DND-41 (cell line): ENCODE data around the gene PLPPR2.
"Not testable (repeated sequence)": the region's sequence is repeated elsewhere in the genome, so short reads cannot be mapped to it uniquely, and the experiment has no call there.

Source experiments
- ATAC-seq: fragments of 200-7000 bp; cut with Tn5 transposase; 3 replicates; pipeline ENCODE4 v1.9.1; 2021; ENCODE audit warnings: low read depth; ENCODE audit not compliant: insufficient read depth
- DNase-seq: peaks from one replicate; pipeline ENCODE4 v3.0.0-alpha.2; 2020
- H2AFZ ChIP-seq: 2 replicates; pipeline ENCODE4 v1.6.0; 2012; ENCODE audit warnings: low read depth, low read length
- H3K27ac ChIP-seq: 2 replicates; pipeline ENCODE4 v1.5.1; 2012; ENCODE audit warnings: low read length, inconsistent platforms
- H3K27me3 ChIP-seq: fragments of 200-600 bp; sonication (generic); 2 replicates; pipeline ENCODE4 v1.6.0; 2012; ENCODE audit warnings: low read length, mild to moderate bottlenecking, inconsistent platforms; ENCODE audit not compliant: insufficient read depth, poor library complexity
- H3K36me3 ChIP-seq: 2 replicates; pipeline ENCODE4 v1.5.1; 2012; ENCODE audit warnings: low read length, inconsistent platforms; ENCODE audit not compliant: insufficient read depth
- H3K4me1 ChIP-seq: 2 replicates; pipeline ENCODE4 v1.5.1; 2012; ENCODE audit warnings: mild to moderate bottlenecking, low read length; ENCODE audit not compliant: insufficient read depth
- H3K4me2 ChIP-seq: 2 replicates; pipeline ENCODE4 v1.6.0; 2012; ENCODE audit warnings: mild to moderate bottlenecking, moderate library complexity, low read length, inconsistent platforms; ENCODE audit not compliant: insufficient read depth
- H3K4me3 ChIP-seq, 2 experiments: fragments of 200-600 bp in 1 of 2; shearing (Covaris generic) in 1 of 2; 2 replicates each; pipeline ENCODE4 v1.5.1; 2012 to 2016; ENCODE audit warnings: inconsistent platforms in 2 of 2, low read length in 2 of 2, mild to moderate bottlenecking in 2 of 2, low read depth in 1 of 2, moderate library complexity in 1 of 2
- H3K79me2 ChIP-seq: 2 replicates; pipeline ENCODE4 v1.6.0; 2012; ENCODE audit warnings: low read length, inconsistent platforms; ENCODE audit not compliant: insufficient read depth
- H3K9ac ChIP-seq: 2 replicates; pipeline ENCODE4 v1.6.0; 2012; ENCODE audit warnings: low read depth, mild to moderate bottlenecking, inconsistent platforms, low read length, moderate library complexity
- H3K9me3 ChIP-seq: 2 replicates; pipeline ENCODE4 v1.5.1; 2012; ENCODE audit warnings: low read length, moderate library complexity, mild to moderate bottlenecking, inconsistent platforms; ENCODE audit not compliant: insufficient read depth, severe bottlenecking
- H4K20me1 ChIP-seq: 2 replicates; pipeline ENCODE4 v1.6.0; 2012; ENCODE audit warnings: low read length; ENCODE audit not compliant: insufficient read depth
- EZH2 ChIP-seq: IDR thresholded peaks from 3 replicates; pipeline ENCODE4 v1.6.1; 2012; ENCODE audit warnings: borderline replicate concordance, low read depth, mild to moderate bottlenecking, moderate library complexity, low read length, inconsistent platforms; ENCODE audit not compliant: severe bottlenecking
- TF ChIP-seq, protein P1 (sequence below): IDR thresholded peaks from 2 replicates; pipeline ENCODE4 v1.5.1; 2012; ENCODE audit warnings: borderline replicate concordance, low read length, moderate library complexity, mild to moderate bottlenecking; ENCODE audit not compliant: poor library complexity, severe bottlenecking; ENCODE audit errors: extremely low read depth

PLPPR2 gene, protein sequence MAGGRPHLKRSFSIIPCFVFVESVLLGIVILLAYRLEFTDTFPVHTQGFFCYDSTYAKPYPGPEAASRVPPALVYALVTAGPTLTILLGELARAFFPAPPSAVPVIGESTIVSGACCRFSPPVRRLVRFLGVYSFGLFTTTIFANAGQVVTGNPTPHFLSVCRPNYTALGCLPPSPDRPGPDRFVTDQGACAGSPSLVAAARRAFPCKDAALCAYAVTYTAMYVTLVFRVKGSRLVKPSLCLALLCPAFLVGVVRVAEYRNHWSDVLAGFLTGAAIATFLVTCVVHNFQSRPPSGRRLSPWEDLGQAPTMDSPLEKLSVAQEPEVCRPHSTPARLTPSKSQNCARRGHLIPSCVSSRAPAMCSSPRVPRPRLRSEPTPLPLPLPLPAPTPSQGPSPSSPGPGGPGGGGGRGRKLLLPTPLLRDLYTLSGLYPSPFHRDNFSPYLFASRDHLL

GRCh38 chr19:11355160-11356073, at the start of gene PLPPR2:
TSS of gene PLPPR2 (plus strand) at chr19:11355432. CDS start at chr19:11357674, 2,242 bp downstream.
- Histone ChIP-seq H3K4me1 (peaks cover 11% of the 10 kb centered on the region), H4K20me1 (peaks cover 3% of the 10 kb centered on the region; the same call in 1 of the 2 replicates), H3K36me3 (no peaks in the 10 kb centered on the region), H3K27me3 (no peaks in the 10 kb centered on the region), H3K27ac (no peak within 1 kb of the TSS), H3K79me2 (no peaks in the 10 kb centered on the region), H3K4me2 (peak within 1 kb of the TSS; percentile 70), H3K9ac (peak within 1 kb of the TSS; percentile 45), H2AFZ (peak within 1 kb of the TSS; percentile 23; the same call in 1 of the 2 replicates), H3K9me3 (no peaks in the 10 kb centered on the region), H3K4me3 (peak within 1 kb of the TSS in 1 of 2 experiments; percentile 53; a peak in 3 of 4 replicates)
- TF ChIP-seq EZH2, result no peak
- TF ChIP-seq, protein P1, sequence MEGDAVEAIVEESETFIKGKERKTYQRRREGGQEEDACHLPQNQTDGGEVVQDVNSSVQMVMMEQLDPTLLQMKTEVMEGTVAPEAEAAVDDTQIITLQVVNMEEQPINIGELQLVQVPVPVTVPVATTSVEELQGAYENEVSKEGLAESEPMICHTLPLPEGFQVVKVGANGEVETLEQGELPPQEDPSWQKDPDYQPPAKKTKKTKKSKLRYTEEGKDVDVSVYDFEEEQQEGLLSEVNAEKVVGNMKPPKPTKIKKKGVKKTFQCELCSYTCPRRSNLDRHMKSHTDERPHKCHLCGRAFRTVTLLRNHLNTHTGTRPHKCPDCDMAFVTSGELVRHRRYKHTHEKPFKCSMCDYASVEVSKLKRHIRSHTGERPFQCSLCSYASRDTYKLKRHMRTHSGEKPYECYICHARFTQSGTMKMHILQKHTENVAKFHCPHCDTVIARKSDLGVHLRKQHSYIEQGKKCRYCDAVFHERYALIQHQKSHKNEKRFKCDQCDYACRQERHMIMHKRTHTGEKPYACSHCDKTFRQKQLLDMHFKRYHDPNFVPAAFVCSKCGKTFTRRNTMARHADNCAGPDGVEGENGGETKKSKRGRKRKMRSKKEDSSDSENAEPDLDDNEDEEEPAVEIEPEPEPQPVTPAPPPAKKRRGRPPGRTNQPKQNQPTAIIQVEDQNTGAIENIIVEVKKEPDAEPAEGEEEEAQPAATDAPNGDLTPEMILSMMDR, result no peak
- peak; percentile 93 for ATAC-seq
- peak; percentile 89 for DNase-seq

GRCh38 chr19:11306337-11306736, 48.9 kb upstream of the PLPPR2 start:
- H3K27ac ChIP-seq, result no peak overlapping the region
- TF ChIP-seq, protein P1, result no peak
- no peak for TF ChIP-seq EZH2
- no peaks in the 10 kb centered on the region for H3K9me3 ChIP-seq
- H3K79me2 ChIP-seq, result no peaks in the 10 kb centered on the region
- no peak overlapping the region for H3K4me2 ChIP-seq
- no peak overlapping the region for H3K9ac ChIP-seq
- no peaks in the 10 kb centered on the region for H4K20me1 ChIP-seq
- ATAC-seq (no peak), DNase-seq (no peak)
- no peak overlapping the region for H2AFZ ChIP-seq
- H3K4me1 ChIP-seq, result no peaks in the 10 kb centered on the region
- H3K27me3 ChIP-seq, result no peaks in the 10 kb centered on the region
- no peaks in the 10 kb centered on the region for H3K36me3 ChIP-seq
- no peak overlapping the region for H3K4me3 ChIP-seq

- not testable (repeated sequence) for H3K4me2 ChIP-seq, H3K79me2 ChIP-seq, H3K36me3 ChIP-seq, H3K27ac ChIP-seq, DNase-seq, H3K9ac ChIP-seq, H3K9me3 ChIP-seq, H4K20me1 ChIP-seq, H3K4me3 ChIP-seq, ATAC-seq, H2AFZ ChIP-seq, H3K27me3 ChIP-seq
- H3K4me1 ChIP-seq, result peaks cover 76% of the 10 kb centered on the region
These were observed 34.8 kb upstream of the PLPPR2 start for GRCh38 chr19:11320278-11320995.
